Bronchial epithelial cell (primary cell): ENCODE measurements around the gene TBC1D4. TPM values are rescaled to one million over a fixed set of nuclear protein-coding genes. Genes with fewer than 3 reads are reported as not detected.

Experiments used
- DNase-seq: peaks from one replicate; pipeline ENCODE4 v3.0.0-alpha.2; 2010; ENCODE audit warnings: low read depth
- FAIRE-seq: peaks from 2 replicates; lab custom pipeline; 2011; peaks lifted over from hg19 to GRCh38; lab: Jason Lieb, UNC
- H3K27me3 ChIP-seq: 2 replicates; pipeline ENCODE4 v1.5.1; 2011; ENCODE audit warnings: low read length; ENCODE audit not compliant: control insufficient read depth, insufficient read depth
- H3K36me3 ChIP-seq: 2 replicates; pipeline ENCODE4 v1.5.1; 2011; ENCODE audit warnings: low read length; ENCODE audit not compliant: control insufficient read depth, insufficient read depth
- H3K4me3 ChIP-seq: 2 replicates; pipeline ENCODE4 v1.5.1; 2011; ENCODE audit warnings: mild to moderate bottlenecking, low read depth, low read length, control low read depth
- CTCF ChIP-seq: IDR thresholded peaks from 2 replicates; pipeline ENCODE4 v1.5.1; 2011; ENCODE audit warnings: mild to moderate bottlenecking, moderate library complexity, low read length, control low read depth, inconsistent platforms; ENCODE audit not compliant: insufficient read depth, severe bottlenecking
- total RNA-seq: library from RNA; depleted of rRNA; stranded (reverse); fragments of >200 nt; gene quantifications from 2 replicates; pipeline ENCODE4 v1.2.1, GENCODE V29; 2014

TBC1D4 gene
- total RNA-seq, 1 donor from 2014 or later = 10.3 TPM

GRCh38 chr13:75339635-75340374 lies 142.2 kb downstream of the TBC1D4 start:
- FAIRE-seq (no peak), DNase-seq (no peak)
- H3K36me3 ChIP-seq = peaks cover 2% of the 10 kb centered on the region
- no peaks in the 10 kb centered on the region for H3K27me3 ChIP-seq
- no peak for TF ChIP-seq CTCF
- no peak overlapping the region for H3K4me3 ChIP-seq

- Histone ChIP-seq H3K36me3 (peaks cover 2% of the 10 kb centered on the region), H3K27me3 (no peaks in the 10 kb centered on the region), H3K4me3 (no peak overlapping the region)
- no peak for TF ChIP-seq CTCF
- DNase-seq (no peak), FAIRE-seq (no peak)
These were observed 147.1 kb downstream of the TBC1D4 start for GRCh38 chr13:75334634-75335447.

DNA sequence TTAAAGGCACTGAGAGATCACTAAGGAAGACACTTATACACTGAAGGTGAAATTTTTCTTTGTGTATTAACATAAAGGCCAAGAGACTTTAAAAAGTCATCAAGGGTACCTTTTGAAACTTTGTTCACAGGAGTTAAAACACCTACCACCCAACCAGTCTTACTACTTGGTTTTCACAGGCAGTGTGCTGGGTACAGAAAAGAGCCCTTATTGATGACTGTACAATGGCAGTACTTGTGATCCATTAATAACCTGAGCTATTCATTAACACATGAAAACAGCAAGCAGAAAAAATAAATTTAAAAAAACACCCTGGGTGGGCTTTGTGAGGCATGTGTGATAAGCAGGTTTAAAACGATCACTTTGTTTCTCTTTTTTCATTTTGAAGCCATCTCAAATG lies 148.9 kb downstream of the TBC1D4 start:
- FAIRE-seq (no peak), DNase-seq (no peak)
- peaks cover 2% of the 10 kb centered on the region for H3K36me3 ChIP-seq
- H3K4me3 ChIP-seq = no peak overlapping the region
- H3K27me3 ChIP-seq = no peaks in the 10 kb centered on the region
- no peak for TF ChIP-seq CTCF

- TF ChIP-seq CTCF = no peak
- Histone ChIP-seq H3K36me3 (peaks cover 2% of the 10 kb centered on the region), H3K4me3 (no peak overlapping the region), H3K27me3 (no peaks in the 10 kb centered on the region)
- FAIRE-seq = no peak
- no peak for DNase-seq
These were observed 150.1 kb downstream of the TBC1D4 start for GRCh38 chr13:75331792-75332349.

GRCh38 chr13:75330770-75331169 lies 151.2 kb downstream of the TBC1D4 start:
- no peaks in the 10 kb centered on the region for H3K36me3 ChIP-seq
- TF ChIP-seq CTCF = no peak
- no peak overlapping the region for H3K4me3 ChIP-seq
- FAIRE-seq (no peak), DNase-seq (no peak)
- no peaks in the 10 kb centered on the region for H3K27me3 ChIP-seq
